Caki2 (cell line): Measurements from ENCODE around the gene GSTA1. TPM values are rescaled to one million over a fixed set of nuclear protein-coding genes. Genes with fewer than 3 reads are reported as not detected.
"Not testable (repeated sequence)": the region's sequence is repeated elsewhere in the genome, so short reads cannot be mapped to it uniquely, and the experiment has no call there.

Experiments used
- DNase-seq: peaks from one replicate; pipeline ENCODE4 v3.0.0-alpha.2; 2015; ENCODE audit warnings: low read depth
- in situ Hi-C: cut with HindIII; loops from 2 replicates; pipeline ENCODE4 v1.10.0; 2016; ENCODE audit warnings: low sequenced_read_pairs, low pct_unique_long_range_greater_than_20kb, mixed read lengths
- total RNA-seq: library from RNA; depleted of rRNA; stranded (reverse); fragments of >200 nt; shearing (Covaris generic); gene quantifications from 2 replicates; pipeline ENCODE4 v1.2.3, GENCODE V29; 2014; ENCODE audit warnings: low replicate concordance; rRNA removed

GSTA1 gene
- total RNA-seq, result not detected in 2 replicates

- DNase-seq, in situ Hi-C loops: not testable (repeated sequence)
Measured at GRCh38 chr6:52803668-52804255, at the start of gene GSTA1. Gene GSTA1 (minus strand): TSS chr6:52803816. CDS start chr6:52799267, 4,549 bp downstream.

GRCh38 chr6:52849137-52849536 is 45.5 kb upstream of the GSTA1 start:
- in situ Hi-C loops, result no loop called here
- no peak for DNase-seq

- DNase-seq, result no peak
- in situ Hi-C loops, result no loop called here
Measured at GRCh38 chr6:52846002-52846401, 42.4 kb upstream of the GSTA1 start.

- in situ Hi-C loops, result no loop called here
- no peak for DNase-seq
Measured at GRCh38 chr6:52843605-52844004, 40.0 kb upstream of the GSTA1 start.

GRCh38 chr6:52840763-52841585 is 37.4 kb upstream of the GSTA1 start, which contains the start of gene GSTA5:
Gene GSTA5 (minus strand): TSS chr6:52840813.
- in situ Hi-C loops, result no loop called here
- peak; percentile 35 for DNase-seq

- DNase-seq, result peak; percentile 66
- in situ Hi-C loops, result no loop called here
Measured at GRCh38 chr6:52839124-52840055, 35.8 kb upstream of the GSTA1 start.

GRCh38 chr6:52834481-52834880 is 30.9 kb upstream of the GSTA1 start:
- no peak for DNase-seq
- in situ Hi-C loops, result no loop called here

- in situ Hi-C loops, result not testable (repeated sequence)
Measured at GRCh38 chr6:52830869-52831268, 27.3 kb upstream of the GSTA1 start.

GRCh38 chr6:52829046-52829817 is 25.6 kb upstream of the GSTA1 start:
- DNase-seq, result no peak
- in situ Hi-C loops, result no loop called here

More at GRCh38 chr6:52830869-52831268, 27.3 kb upstream of the GSTA1 start:
- not testable (repeated sequence) for DNase-seq

- DNase-seq, in situ Hi-C loops: not testable (repeated sequence)
Measured at GRCh38 chr6:52828621-52829020, 25.0 kb upstream of the GSTA1 start.

GRCh38 chr6:52827073-52827783 is 23.6 kb upstream of the GSTA1 start:
- in situ Hi-C loops, DNase-seq: not testable (repeated sequence)

- in situ Hi-C loops, result no loop called here
- no peak for DNase-seq
Measured at GRCh38 chr6:52826513-52826912, 22.9 kb upstream of the GSTA1 start.

- in situ Hi-C loops, result not testable (repeated sequence)
Measured at GRCh38 chr6:52825900-52826459, 22.4 kb upstream of the GSTA1 start.

GRCh38 chr6:52825270-52825793 is 21.7 kb upstream of the GSTA1 start:
- in situ Hi-C loops, DNase-seq: not testable (repeated sequence)

More at GRCh38 chr6:52825900-52826459, 22.4 kb upstream of the GSTA1 start:
- DNase-seq, result not testable (repeated sequence)

GRCh38 chr6:52821842-52822241 is 18.2 kb upstream of the GSTA1 start:
- DNase-seq, result no peak
- in situ Hi-C loops, result no loop called here

- DNase-seq, result no peak
- in situ Hi-C loops, result no loop called here
Measured at GRCh38 chr6:52820198-52820597, 16.6 kb upstream of the GSTA1 start.
